ENCODE measurements around the gene BFSP2. TPM values are rescaled to one million over a fixed set of nuclear protein-coding genes. Genes with fewer than 3 reads are reported as not detected.

Gene BFSP2
- total RNA-seq, 1 donor from 2014 or later: not detected

DNA sequence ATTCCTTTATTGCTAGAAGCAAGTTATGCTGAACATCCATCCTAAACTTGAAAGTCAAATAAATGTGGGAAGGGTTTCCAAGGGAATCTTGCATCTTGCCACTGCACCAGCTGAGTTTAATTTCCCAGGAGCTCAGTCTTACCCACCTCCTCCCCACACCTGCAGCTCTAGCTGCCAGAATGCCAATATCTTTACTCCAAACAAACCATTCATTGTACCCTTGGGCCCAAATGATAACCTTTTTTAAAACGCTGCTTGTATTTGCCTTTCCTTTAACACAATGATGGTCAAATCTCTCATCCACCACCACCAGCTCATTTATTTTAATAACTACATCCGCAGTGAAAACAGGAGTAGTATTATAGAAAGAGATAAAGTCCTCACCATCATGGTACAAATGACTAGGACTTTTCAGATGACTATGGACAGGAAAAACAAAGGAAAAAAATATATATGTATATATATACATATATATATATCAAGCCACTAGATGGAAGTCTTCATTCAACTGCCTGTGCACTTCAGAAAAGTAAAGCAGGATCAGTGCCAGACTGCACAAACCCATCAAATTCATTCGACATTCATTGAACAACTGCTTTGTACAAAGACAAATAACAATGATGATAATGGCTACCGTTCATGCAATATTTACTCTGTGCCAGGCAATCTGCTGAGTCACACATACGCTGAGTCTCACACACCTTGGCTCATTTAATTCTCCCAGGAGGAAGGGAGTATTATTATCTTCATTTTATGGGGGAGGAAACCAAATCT lies 44.0 kb downstream of the BFSP2 start:
- H3K9me3 Mint-ChIP-seq: peaks cover 8% of the 10 kb centered on the region
- H3K27ac Mint-ChIP-seq: no peak overlapping the region
- H3K4me1 Mint-ChIP-seq (ENCODE audit: unreplicated experiment): peaks cover 7% of the 10 kb centered on the region
- TF ChIP-seq, protein P1, sequence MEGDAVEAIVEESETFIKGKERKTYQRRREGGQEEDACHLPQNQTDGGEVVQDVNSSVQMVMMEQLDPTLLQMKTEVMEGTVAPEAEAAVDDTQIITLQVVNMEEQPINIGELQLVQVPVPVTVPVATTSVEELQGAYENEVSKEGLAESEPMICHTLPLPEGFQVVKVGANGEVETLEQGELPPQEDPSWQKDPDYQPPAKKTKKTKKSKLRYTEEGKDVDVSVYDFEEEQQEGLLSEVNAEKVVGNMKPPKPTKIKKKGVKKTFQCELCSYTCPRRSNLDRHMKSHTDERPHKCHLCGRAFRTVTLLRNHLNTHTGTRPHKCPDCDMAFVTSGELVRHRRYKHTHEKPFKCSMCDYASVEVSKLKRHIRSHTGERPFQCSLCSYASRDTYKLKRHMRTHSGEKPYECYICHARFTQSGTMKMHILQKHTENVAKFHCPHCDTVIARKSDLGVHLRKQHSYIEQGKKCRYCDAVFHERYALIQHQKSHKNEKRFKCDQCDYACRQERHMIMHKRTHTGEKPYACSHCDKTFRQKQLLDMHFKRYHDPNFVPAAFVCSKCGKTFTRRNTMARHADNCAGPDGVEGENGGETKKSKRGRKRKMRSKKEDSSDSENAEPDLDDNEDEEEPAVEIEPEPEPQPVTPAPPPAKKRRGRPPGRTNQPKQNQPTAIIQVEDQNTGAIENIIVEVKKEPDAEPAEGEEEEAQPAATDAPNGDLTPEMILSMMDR (conservative IDR thresholded peaks at IDR 0.05): peak; percentile 22
- H3K27me3 Mint-ChIP-seq: peaks cover 4% of the 10 kb centered on the region
- DNase-seq (ENCODE audit: extremely low spot score, unreplicated experiment): no peak
- H3K4me3 Mint-ChIP-seq: no peak overlapping the region
- no peaks in the 10 kb centered on the region for H3K36me3 Mint-ChIP-seq

DNA sequence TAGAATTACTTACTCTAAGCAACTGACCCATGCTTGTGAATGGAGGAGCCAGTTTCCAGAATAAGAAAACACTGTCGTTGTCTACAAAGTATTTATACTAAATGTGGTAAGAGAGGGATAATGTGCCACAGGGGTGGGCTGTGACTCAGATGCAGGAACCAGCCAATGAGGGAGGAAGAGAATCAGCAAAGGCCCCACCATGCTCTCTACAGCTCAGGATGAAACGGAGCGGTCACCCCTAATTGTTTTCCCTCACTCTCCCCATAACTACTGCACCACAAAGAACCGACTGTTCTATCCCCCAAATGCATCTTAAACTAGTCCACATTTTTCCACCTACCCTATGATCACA lies 44.5 kb downstream of the BFSP2 start:
- Mint-ChIP-seq H3K36me3 (no peaks in the 10 kb centered on the region), H3K4me1 (ENCODE audit: unreplicated experiment) (peaks cover 9% of the 10 kb centered on the region), H3K4me3 (no peak overlapping the region), H3K27ac (no peak overlapping the region), H3K27me3 (peaks cover 4% of the 10 kb centered on the region), H3K9me3 (peaks cover 5% of the 10 kb centered on the region)
- TF ChIP-seq, protein P1 (conservative IDR thresholded peaks at IDR 0.05): no peak
- no peak for DNase-seq (ENCODE audit: extremely low spot score, unreplicated experiment)

DNA sequence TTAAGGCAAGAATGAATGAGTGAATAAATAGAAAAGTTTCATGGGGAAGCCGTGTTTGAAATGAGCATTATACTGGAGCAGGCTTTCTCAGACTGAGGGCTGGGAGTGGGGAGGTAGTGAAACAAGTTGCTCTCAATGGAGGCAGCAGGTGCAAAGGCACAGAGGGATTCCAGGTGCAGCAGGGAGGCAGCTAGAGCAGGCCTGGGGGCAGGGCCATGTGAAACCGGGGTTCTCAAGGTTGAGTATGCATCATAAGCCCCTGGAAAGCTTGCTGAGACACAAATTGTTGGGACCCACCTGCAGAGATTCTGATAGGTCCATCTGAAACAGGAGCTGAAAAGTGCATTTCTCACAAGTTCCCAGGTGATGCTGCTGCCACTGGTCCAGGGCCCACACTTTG lies 45.3 kb downstream of the BFSP2 start:
- Mint-ChIP-seq H3K36me3 (no peaks in the 10 kb centered on the region), H3K27ac (no peak overlapping the region), H3K27me3 (peaks cover 4% of the 10 kb centered on the region), H3K4me3 (no peak overlapping the region), H3K4me1 (ENCODE audit: unreplicated experiment) (peaks cover 9% of the 10 kb centered on the region), H3K9me3 (no peaks in the 10 kb centered on the region)
- TF ChIP-seq, protein P1 (conservative IDR thresholded peaks at IDR 0.05): no peak
- no peak for DNase-seq (ENCODE audit: extremely low spot score, unreplicated experiment)

DNA sequence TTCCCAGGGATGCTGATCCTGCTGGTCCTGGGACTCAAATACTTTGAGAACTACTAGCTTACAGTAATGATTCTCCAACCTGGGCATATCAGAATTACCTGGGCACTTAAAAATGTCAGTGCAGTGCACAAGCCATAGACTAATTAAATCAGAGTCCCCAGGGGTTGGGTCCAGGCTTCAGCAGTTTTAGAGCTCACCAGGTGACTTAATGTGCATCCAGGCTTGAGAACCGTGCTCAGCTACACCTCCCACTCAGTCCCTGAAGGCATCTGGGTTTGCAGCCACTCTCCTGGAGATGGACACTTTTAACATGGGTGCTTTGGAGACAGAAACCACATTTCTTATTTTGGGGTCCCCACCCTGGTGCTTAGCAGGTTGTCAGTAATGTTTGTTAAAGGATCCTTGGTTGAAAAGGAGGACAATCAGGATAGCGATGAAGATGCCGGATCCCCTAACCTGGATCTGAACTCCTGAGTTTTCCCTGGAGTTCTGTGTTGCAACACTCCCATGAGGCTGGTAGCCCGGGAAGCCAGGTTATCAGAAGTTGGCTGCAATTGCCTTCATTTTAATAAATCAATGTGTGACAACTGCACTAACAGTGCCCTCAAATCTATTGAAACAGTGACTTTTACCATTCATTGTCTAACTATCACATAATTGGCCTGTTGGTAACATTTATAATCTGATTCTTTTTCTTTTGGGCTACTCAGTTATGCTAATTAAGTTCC lies 48.1 kb downstream of the BFSP2 start:
- no peaks in the 10 kb centered on the region for H3K9me3 Mint-ChIP-seq

DNA sequence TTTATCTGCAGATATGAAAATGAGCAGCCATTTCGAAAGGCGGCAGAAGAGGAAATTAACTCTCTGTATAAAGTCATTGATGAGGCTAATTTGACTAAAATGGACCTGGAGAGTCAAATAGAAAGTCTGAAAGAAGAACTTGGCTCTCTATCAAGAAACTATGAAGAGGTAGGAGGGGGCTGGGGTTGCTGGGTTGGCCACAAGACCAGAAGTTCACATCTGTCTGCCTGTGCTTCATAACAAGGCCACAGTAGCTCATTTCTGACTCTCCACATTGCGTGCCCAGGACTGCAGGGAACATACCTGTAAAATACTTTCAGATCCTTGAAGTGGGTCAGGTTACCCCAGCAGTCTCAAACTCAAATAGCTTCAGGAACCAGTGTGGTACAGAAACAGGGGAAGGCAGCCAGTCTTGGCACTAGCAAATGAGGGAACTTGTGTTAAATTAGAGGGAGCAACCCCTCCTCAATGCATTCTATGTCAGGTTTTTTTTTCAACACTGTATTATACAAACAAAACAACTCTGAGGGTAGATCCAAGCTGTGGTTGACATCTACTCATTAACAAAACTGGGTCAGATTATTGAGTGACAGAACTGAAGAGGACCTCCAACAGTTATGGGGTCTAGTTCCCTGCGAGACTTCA lies 48.7 kb downstream of the BFSP2 start:
- no peak for DNase-seq (ENCODE audit: extremely low spot score, unreplicated experiment)
- peak overlapping the region; percentile 14 for H3K27ac Mint-ChIP-seq
- no peaks in the 10 kb centered on the region for H3K9me3 Mint-ChIP-seq
- peaks cover 20% of the 10 kb centered on the region for H3K4me1 Mint-ChIP-seq (ENCODE audit: unreplicated experiment)
- peaks cover 4% of the 10 kb centered on the region for H3K27me3 Mint-ChIP-seq
- TF ChIP-seq, protein P1 (conservative IDR thresholded peaks at IDR 0.05): no peak
- H3K4me3 Mint-ChIP-seq: no peak overlapping the region
- no peaks in the 10 kb centered on the region for H3K36me3 Mint-ChIP-seq

More for the DNA sequence above, 48.1 kb downstream of the BFSP2 start:
- Mint-ChIP-seq H3K4me1 (ENCODE audit: unreplicated experiment) (peaks cover 19% of the 10 kb centered on the region), H3K27ac (peak overlapping the region; percentile 14), H3K27me3 (peaks cover 4% of the 10 kb centered on the region), H3K4me3 (no peak overlapping the region), H3K36me3 (no peaks in the 10 kb centered on the region)
- DNase-seq (ENCODE audit: extremely low spot score, unreplicated experiment): no peak
- TF ChIP-seq, protein P1 (conservative IDR thresholded peaks at IDR 0.05): no peak

All from type B pancreatic cell (in vitro differentiated cells).